Measurements from ENCODE around the gene WFDC1. TPM values are rescaled to one million over a fixed set of nuclear protein-coding genes. Genes with fewer than 3 reads are reported as not detected.

The WFDC1 gene
- total RNA-seq, 4 donors from 2014 or later: 2.3 to 7.6 (median 5.0) TPM

DNA sequence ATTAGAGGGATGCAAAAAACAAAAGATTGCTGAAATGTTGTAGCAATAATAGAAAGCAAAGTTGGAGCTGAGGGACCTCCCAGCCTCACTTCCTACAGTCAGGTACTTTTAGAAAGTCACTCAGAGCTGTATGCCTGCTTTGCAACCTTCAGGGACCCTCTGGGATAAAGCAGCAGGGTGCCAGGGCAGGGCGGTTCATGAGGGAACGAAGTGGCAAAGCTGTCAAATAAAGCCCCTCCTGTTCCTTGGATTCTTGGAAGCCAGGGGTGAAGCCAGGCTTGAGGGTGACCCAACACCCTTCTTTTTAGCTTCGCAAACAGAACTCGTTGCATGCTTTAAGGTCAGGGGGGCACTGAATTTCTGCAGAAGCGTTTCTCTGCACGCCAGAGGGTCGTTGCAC is 74.4 kb downstream of the WFDC1 start:
- TF ChIP-seq CTCF (IDR thresholded peaks at IDR 0.05): no peak
- TF ChIP-seq POLR2A (IDR thresholded peaks at IDR 0.05): no peak
- DNase-seq: no peak
- intact Hi-C loops (cut with DNase I): no loop called here
- H3K27me3 ChIP-seq: peaks cover 0 to 56% (median 3%) of the 10 kb centered on the region in 4 donors
- no peaks in the 10 kb centered on the region for H3K9me3 ChIP-seq
- no peak overlapping the region for H3K27ac ChIP-seq
- H3K4me1 ChIP-seq: peaks cover 0 to 20% (median 0%) of the 10 kb centered on the region in 3 donors
- 42 to 58% methylated on average over 6 to 7 of the region's 7 CpGs for WGBS, 2 donors
- no peaks in the 10 kb centered on the region for H3K36me3 ChIP-seq
- peak overlapping the region in 3 of 4 donors; percentile 48 to 58 (median 50) for H3K4me3 ChIP-seq

GRCh38 chr16:84369938-84370627 is 75.4 kb downstream of the WFDC1 start:
- TF ChIP-seq CTCF (IDR thresholded peaks at IDR 0.05) (no peak), POLR2A (IDR thresholded peaks at IDR 0.05) (no peak)
- DNase-seq: no peak
- intact Hi-C loops (cut with DNase I): no loop called here
- peaks cover 0 to 20% (median 0%) of the 10 kb centered on the region in 3 donors for H3K4me1 ChIP-seq
- peaks cover 0 to 56% (median 3%) of the 10 kb centered on the region in 4 donors for H3K27me3 ChIP-seq
- H3K36me3 ChIP-seq: no peaks in the 10 kb centered on the region
- 31 to 50% methylated on average over 5 to 9 of the region's 11 CpGs for WGBS, 2 donors
- no peak overlapping the region for H3K27ac ChIP-seq
- H3K9me3 ChIP-seq: no peaks in the 10 kb centered on the region
- H3K4me3 ChIP-seq: no peak overlapping the region

GRCh38 chr16:84370723-84371552 is 76.3 kb downstream of the WFDC1 start:
- intact Hi-C loops (cut with DNase I): no loop called here
- no peak overlapping the region for H3K4me3 ChIP-seq
- DNase-seq: no peak
- no peak overlapping the region for H3K27ac ChIP-seq
- peaks cover 0 to 52% (median 3%) of the 10 kb centered on the region in 4 donors for H3K27me3 ChIP-seq
- TF ChIP-seq CTCF (IDR thresholded peaks at IDR 0.05) (no peak), POLR2A (IDR thresholded peaks at IDR 0.05) (no peak)
- WGBS, 2 donors: 72 to 81% methylated on average over 8 of the region's 8 CpGs
- H3K9me3 ChIP-seq: no peaks in the 10 kb centered on the region
- peaks cover 0 to 20% (median 0%) of the 10 kb centered on the region in 3 donors for H3K4me1 ChIP-seq
- H3K36me3 ChIP-seq: no peaks in the 10 kb centered on the region

DNA sequence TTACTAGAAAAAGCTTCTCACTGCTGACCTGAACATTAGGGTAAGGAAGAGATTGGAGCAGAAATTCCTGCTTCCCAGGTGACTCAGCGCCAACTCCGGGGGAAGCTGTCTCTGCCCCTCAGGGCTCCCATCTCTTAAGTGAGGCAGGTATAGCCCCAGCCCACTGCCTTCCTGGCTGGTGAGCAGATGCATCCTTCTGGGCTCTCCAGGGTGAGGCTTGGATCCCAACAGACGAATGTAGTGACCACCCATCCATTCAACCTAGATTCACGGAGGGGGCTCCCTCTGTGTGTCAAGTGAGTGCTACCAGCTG is 76.8 kb downstream of the WFDC1 start:
- intact Hi-C loops (cut with DNase I): no loop called here
- 56% methylated on average over 3 of the region's 4 CpGs; no CpG with 5 or more reads in 1 of the 2 donors for WGBS, 2 donors
- Histone ChIP-seq H3K9me3 (no peaks in the 10 kb centered on the region), H3K4me1 (peaks cover 0 to 20% (median 0%) of the 10 kb centered on the region in 3 donors), H3K4me3 (no peak overlapping the region), H3K27ac (no peak overlapping the region), H3K36me3 (no peaks in the 10 kb centered on the region), H3K27me3 (peaks cover 0 to 48% (median 3%) of the 10 kb centered on the region in 4 donors)
- no peak for DNase-seq
- TF ChIP-seq CTCF (IDR thresholded peaks at IDR 0.05): no peak
- TF ChIP-seq POLR2A (IDR thresholded peaks at IDR 0.05): no peak

DNA sequence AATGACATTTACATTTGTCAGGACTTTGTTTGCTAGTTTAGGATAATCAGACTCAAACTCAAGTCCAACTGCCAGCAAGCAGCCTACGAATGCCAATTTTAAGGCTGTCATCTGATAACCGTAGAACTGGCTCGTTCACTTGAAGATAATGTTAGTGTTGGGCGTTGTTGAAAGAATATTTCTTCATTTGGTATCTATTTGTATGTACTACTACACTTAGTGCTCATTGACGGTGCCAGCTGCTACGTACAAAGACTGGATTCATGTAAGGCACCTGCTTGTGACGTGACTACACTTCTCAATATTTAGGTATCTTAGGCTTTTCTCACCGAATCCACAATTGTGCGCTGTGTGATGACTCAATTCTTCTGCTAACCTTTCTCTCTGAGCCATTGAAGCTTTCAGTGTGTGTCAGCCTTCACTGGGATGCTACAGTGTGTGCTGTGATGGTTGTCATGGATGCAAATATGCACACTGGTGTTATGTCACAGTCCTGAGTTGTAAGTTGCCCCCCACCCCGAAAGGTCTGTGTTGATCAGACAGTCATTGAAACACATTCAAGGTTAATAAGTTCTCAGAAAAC is 79.3 kb downstream of the WFDC1 start:
- peaks cover 0 to 21% (median 0%) of the 10 kb centered on the region in 3 donors for H3K4me1 ChIP-seq
- H3K27ac ChIP-seq: no peak overlapping the region
- H3K27me3 ChIP-seq: peaks cover 0 to 23% (median 0%) of the 10 kb centered on the region in 4 donors
- no peak overlapping the region for H3K4me3 ChIP-seq
- no peaks in the 10 kb centered on the region for H3K9me3 ChIP-seq
- intact Hi-C loops (cut with DNase I): no loop called here
- WGBS, 2 donors: 71 to 73% methylated on average over 10 of the region's 10 CpGs
- DNase-seq: no peak
- no peak for TF ChIP-seq CTCF (IDR thresholded peaks at IDR 0.05)
- TF ChIP-seq POLR2A (IDR thresholded peaks at IDR 0.05): no peak
- H3K36me3 ChIP-seq: no peaks in the 10 kb centered on the region
